ENCODE data around the gene HEPN1. TPM values are rescaled to one million over a fixed set of nuclear protein-coding genes. Genes with fewer than 3 reads are reported as not detected.
A peak's percentile ranks its signal among the peaks of the same experiment; 100 is the strongest.

Gene HEPN1
- total and polyA plus RNA-seq, 2 of the 4 experiments (the other 2 are of a cell fraction), result not detected

- ATAC-seq (ENCODE audit: low read depth), result no peak
- Histone ChIP-seq H2AK9ac (replicated peaks; ENCODE audit: low read depth, low read length, poor library complexity) (peak overlapping the region; percentile 81), H2BK15ac (ENCODE audit: low read depth, low read length) (peak overlapping the region; percentile 4; the same call in 1 of the 3 replicates), H3K9me3 (ENCODE audit: control insufficient read depth, insufficient read depth, low read length) (no peaks in the 10 kb centered on the region), H3K9me1 (ENCODE audit: insufficient read depth, low read length) (no peaks in the 10 kb centered on the region), H3K4me2 (ENCODE audit: low read depth, low read length) (peak overlapping the region; percentile 77), H3K4me1 (ENCODE audit: control insufficient read depth, insufficient read depth, low read length) (peaks cover 2% of the 10 kb centered on the region; the same call in 1 of the 2 replicates), H4K91ac (ENCODE audit: insufficient read depth, low read depth, low read length) (peak overlapping the region; percentile 51; the same call in 1 of the 2 replicates), H3K14ac (replicated peaks; ENCODE audit: low read depth, low read length) (no peak overlapping the region; the same call in 1 of the 2 replicates), H4K5ac (ENCODE audit: low read depth, low read length) (no peak overlapping the region), H3K27ac (ENCODE audit: insufficient read depth, low read length) (peak overlapping the region; percentile 35; the same call in 1 of the 2 replicates), H3K4me3 (ENCODE audit: insufficient read depth, low read depth, low read length) (peak overlapping the region; percentile 60; the same call in 1 of the 2 replicates), H2AK5ac (ENCODE audit: low read depth, low read length) (peak overlapping the region; percentile 87), H3K9ac (ENCODE audit: low read depth, low read length) (peak overlapping the region; percentile 27; the same call in 1 of the 2 replicates), H2AFZ (replicated peaks; ENCODE audit: low read length, poor library complexity) (peak overlapping the region; percentile 98), H2BK20ac (ENCODE audit: low read depth, low read length) (no peak overlapping the region), H3K4ac (ENCODE audit: low read depth, low read length) (peak overlapping the region; percentile 63), H3K36me3 (ENCODE audit: control insufficient read depth, insufficient read depth, low read length) (no peaks in the 10 kb centered on the region), H2BK120ac (ENCODE audit: low read depth, low read length) (no peak overlapping the region), H3K27me3 (ENCODE audit: control insufficient read depth, insufficient read depth, low read length) (no peaks in the 10 kb centered on the region), H4K20me1 (ENCODE audit: insufficient read depth, low read length) (no peaks in the 10 kb centered on the region), H3K18ac (ENCODE audit: low read depth, low read length) (no peak overlapping the region), H2BK5ac (ENCODE audit: low read depth, low read length, poor library complexity, severe bottlenecking) (no peak overlapping the region), H3K79me1 (ENCODE audit: low read depth in 1 of 2, low read length in 2 of 2) (peaks cover 0 to 8% of the 10 kb centered on the region in 2 experiments; a peak in 2 of 4 replicates), H3K23ac (ENCODE audit: low read depth, low read length) (0 out of 2 replicates have a peak overlapping the region, but pooled peaks have one; percentile 42), H3K56ac (ENCODE audit: extremely low read depth, insufficient read depth, low read length) (peak overlapping the region; percentile 68), H4K8ac (ENCODE audit: low read depth in 2 of 2, low read length in 2 of 2) (peak overlapping the region; percentile 47 to 66)
- in situ Hi-C loops (cut with MboI; ENCODE audit: low sequenced_read_pairs), result loop anchor here (5.0 kb wide), 1 partner anchor 77 kb away; no protein-coding TSS in a partner anchor
- DNase-seq, result no peak
- ChIA-PET POLR2A (ENCODE audit: unreplicated experiment) (interaction anchor here (1.0 kb wide), 1 partner anchor 78 kb away, joined by 3 read pairs; no protein-coding TSS in a partner anchor), CTCF (interaction anchor here (0.7 to 1.5 kb wide), 3 partner anchors 188 to 558 kb away, joined by 3 to 4 read pairs (median 3); no protein-coding TSS in a partner anchor)
- TF ChIP-seq CTCF (conservative IDR thresholded peaks at IDR 0.05; ENCODE audit: low read depth, low read length) (no peak), RFX5 (IDR thresholded peaks at IDR 0.05; ENCODE audit: low read depth, low read length) (no peak), MAZ (IDR thresholded peaks at IDR 0.05; ENCODE audit: borderline replicate concordance, low read depth, low read length) (no peak), POLR2A (IDR thresholded peaks at IDR 0.05; ENCODE audit: low read depth, low read length) (no peak), MAFK (IDR thresholded peaks at IDR 0.05; ENCODE audit: low read depth, low read length) (no peak), NFE2L2 (IDR thresholded peaks at IDR 0.05; ENCODE audit: low read depth, low read length) (no peak), MXI1 (IDR thresholded peaks at IDR 0.05; ENCODE audit: borderline replicate concordance, low read depth, low read length) (no peak), FOS (IDR thresholded peaks at IDR 0.05; ENCODE audit: low read depth, low read length) (no peak), CHD1 (IDR thresholded peaks at IDR 0.05; ENCODE audit: low read depth, low read length) (no peak), RCOR1 (IDR thresholded peaks at IDR 0.05; ENCODE audit: insufficient replicate concordance, low read length) (no peak)
- TF ChIP-seq, protein P1, sequence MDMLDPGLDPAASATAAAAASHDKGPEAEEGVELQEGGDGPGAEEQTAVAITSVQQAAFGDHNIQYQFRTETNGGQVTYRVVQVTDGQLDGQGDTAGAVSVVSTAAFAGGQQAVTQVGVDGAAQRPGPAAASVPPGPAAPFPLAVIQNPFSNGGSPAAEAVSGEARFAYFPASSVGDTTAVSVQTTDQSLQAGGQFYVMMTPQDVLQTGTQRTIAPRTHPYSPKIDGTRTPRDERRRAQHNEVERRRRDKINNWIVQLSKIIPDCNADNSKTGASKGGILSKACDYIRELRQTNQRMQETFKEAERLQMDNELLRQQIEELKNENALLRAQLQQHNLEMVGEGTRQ (IDR thresholded peaks at IDR 0.05; ENCODE audit: low read depth, low read length), result no peak
- BruUV-seq (replicated peaks), result no TSS peak
- intact Hi-C loops (cut with micrococcal nuclease), result loop anchor here (1.0 to 5.0 kb wide), 3 partner anchors 78 to 312 kb away; no protein-coding TSS in a partner anchor
- dilution Hi-C loops (cut with HindIII; ENCODE audit: low sequenced_read_pairs, unreplicated experiment), result no loop called here
- WGBS, 2 experiments (ENCODE audit: extremely low coverage in 2 of 2, insufficient read length in 1 of 2), result no CpG with 5 or more reads among the region's 6 CpGs
These were observed 35.5 kb downstream of the HEPN1 start for GRCh38 chr11:124954590-124954955.

Measured in IMR-90 (cell line).